Stimulated activated CD8-positive, alpha-beta memory T cell treated with anti-CD3 and anti-CD28 coated beads, Interleukin-12 subunit alpha, Interleukin-12 subunit beta, amount 100 ng/mL, for 4 hours (primary cell): ENCODE measurements around the gene KRTAP22-2.

Experiments
- DNase-seq: peaks from one replicate; pipeline ENCODE4 v3.0.0-alpha.2; 2020; ENCODE audit warnings: low read depth

KRTAP22-2 gene

GRCh38 chr21:30590297-30590696, at the start of gene KRTAP22-2:
Gene KRTAP22-2, minus strand, starts transcription at chr21:30590397.
- DNase-seq, result no peak

GRCh38 chr21:30638686-30639085, 48.5 kb upstream of the KRTAP22-2 start:
- no peak for DNase-seq

DNA sequence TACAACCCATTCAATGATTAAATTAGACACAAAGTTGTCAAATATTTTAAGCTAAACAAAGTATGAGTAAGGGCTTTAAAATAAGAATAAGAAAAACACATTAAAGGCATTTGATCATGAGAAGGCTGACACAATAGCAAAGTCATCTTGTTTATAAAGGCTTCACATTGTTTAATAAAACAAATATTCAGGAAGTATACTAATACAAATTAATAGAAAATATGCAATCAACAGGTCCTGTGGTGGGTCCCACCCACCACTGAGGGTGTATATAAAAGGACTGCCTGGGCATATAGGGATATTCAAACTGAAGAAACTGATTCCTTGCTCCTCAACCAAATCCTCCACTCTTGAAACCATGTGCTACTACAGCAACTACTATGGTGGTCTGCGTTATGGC, 44.7 kb upstream of the KRTAP22-2 start, which contains the start of gene KRTAP20-2:
Gene KRTAP20-2 (plus strand): TSS at position 301 of the 400 bp plus-strand sequence. CDS start 58 bp downstream, at position 359.
- DNase-seq, result no peak

GRCh38 chr21:30629200-30629599, 39.0 kb upstream of the KRTAP22-2 start:
- no peak for DNase-seq

DNA sequence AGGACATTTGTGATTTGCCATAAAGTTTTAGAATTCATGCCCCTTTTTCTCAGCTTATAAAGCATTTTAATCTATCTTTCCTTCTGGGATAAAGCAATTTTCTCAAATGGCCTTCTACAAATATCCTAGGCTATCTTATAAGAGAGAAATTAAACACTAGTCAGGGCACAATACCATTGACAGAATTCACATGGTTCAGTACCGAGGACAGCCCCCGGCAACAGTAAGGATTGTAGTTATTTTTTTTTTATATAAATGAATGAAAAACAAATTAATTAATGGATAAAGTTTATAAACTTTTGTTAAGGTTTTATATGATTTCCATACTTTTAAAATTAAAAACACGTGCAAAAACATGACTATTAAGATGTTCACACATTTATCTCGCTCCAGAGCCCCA, 37.9 kb upstream of the KRTAP22-2 start:
- no peak for DNase-seq

- DNase-seq, result no peak
Observed at GRCh38 chr21:30625449-30626165, 35.4 kb upstream of the KRTAP22-2 start.

GRCh38 chr21:30623362-30623761, 33.2 kb upstream of the KRTAP22-2 start:
- no peak for DNase-seq

- DNase-seq, result no peak
Observed at GRCh38 chr21:30620522-30620921, 30.3 kb upstream of the KRTAP22-2 start, which contains the start of gene KRTAP20-4. Gene KRTAP20-4, plus strand, starts transcription at chr21:30620627.

DNA sequence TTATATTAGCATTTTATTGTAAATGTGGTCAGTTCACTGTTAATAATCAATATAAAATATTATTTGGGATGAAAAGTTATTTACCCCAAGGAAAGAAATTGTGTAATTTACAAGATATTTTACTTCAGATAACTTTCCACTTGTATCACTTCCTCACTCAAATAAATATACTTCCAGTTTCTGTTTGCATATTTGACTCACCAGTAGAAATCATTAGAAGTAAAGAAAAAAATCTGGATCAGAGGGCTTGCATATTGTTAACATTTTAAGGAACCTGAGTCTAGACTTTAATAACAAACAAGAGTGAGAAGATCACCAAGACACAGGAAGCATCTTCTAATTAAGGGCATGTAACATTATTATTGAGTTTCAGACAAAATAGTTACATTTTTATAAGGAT, 29.9 kb upstream of the KRTAP22-2 start:
- DNase-seq, result no peak

DNA sequence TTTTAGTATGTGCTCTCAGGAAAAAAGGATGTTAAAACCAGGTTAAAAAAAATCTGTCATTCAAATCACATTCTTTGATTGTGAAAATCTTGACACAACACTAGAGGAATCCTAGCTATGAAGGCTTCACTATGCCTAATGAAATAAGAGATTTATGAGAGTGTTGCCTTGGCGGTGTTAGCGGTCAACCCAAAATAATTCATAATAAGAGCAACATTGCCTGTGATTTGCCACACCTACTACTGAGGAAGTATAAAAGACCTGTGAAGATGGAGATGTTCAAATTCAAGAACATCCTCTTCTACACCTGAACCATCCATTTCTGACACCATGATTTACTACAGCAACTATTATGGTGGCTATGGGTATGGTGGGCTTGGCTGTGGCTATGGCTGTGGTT, 25.9 kb upstream of the KRTAP22-2 start, which contains the start of gene KRTAP20-1:
Gene KRTAP20-1 (plus strand): TSS at position 301 of the 400 bp plus-strand sequence. CDS start 30 bp downstream, at position 331.
- no peak for DNase-seq

DNA sequence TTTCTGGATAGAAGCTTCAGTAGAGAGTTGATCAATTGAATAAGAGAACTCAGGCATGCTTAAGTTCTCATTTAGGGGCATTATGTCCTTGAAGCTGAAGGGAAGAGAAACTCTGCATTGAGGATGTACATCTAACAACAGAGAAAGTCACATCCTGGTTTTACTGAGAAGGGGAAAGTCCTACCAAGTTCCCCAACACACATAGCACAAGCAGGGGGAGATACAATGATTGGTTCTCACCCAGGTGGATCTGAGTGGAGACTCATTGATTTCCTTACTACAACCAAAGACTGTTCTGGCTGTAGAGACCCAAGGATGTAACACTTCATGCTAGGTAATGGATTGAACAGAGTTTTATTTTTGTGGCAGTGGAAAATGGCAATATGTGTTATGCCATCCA, 25.0 kb upstream of the KRTAP22-2 start:
- no peak for DNase-seq

GRCh38 chr21:30613836-30614235, 23.6 kb upstream of the KRTAP22-2 start, which contains the start of gene KRTAP6-1:
Gene KRTAP6-1, minus strand, starts transcription at chr21:30613930. Its CDS starts 26 bp downstream, at chr21:30613904.
- no peak for DNase-seq

DNA sequence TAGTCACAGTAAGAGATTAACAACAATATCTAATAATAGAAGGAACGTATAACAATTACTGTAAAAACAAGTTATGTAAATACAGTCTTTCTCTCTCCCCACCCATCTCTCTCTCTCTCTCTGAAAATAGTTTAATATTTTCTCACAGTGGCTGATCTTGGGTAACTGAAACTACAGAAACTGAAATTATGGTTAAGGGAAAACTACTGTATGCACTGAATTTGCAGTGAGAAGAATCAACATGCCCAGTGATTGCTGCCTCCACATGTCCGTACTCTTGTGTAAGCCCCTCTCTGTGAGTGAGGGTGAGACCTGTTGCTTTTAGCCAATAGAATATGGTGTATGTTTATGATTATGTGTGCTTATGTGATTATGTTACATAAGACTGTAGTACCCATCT, 21.9 kb upstream of the KRTAP22-2 start:
- DNase-seq, result no peak

DNA sequence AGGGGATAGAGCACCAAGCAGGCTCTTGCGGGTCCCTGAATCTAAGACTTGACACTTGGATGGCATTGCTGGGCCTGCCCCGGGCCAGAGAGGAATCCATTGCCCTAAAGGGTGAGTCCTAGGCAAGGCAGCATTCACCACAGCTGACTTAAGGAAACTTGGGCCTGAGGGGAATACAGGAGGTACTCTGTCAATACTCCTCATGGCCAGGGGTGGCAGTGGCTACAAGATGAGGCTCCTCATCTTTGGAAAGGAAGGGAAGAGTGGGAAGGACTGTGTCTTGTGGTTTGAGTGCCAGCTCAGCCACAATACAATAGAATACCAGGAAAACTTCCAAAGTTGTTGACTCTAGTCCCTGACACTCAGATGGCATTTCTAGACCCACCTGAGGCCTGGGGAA, 15.8 kb upstream of the KRTAP22-2 start:
- DNase-seq, result no peak

DNA sequence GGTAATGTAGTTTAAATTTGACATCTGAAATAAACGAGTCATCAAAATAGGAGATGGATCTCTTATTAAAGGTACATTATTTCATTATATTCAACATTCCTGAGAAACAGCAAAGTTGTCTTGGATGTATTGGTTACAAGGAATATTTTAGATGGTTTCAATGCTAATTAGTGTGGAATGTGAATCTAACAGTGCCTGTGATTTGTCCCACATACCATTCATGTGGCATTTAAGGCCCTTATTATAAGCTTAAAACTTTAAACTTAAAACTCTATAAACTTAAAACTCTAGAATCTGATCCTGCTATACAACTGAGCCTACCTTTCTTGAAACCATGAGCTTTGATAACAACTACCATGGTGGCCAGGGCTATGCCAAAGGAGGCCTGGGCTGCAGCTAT, 10.6 kb upstream of the KRTAP22-2 start, which contains the start of gene KRTAP22-1:
Gene KRTAP22-1 (plus strand): TSS at position 301 of the 400 bp plus-strand sequence.
- no peak for DNase-seq

GRCh38 chr21:30598802-30599201, 8.6 kb upstream of the KRTAP22-2 start, which contains the start of gene KRTAP6-2:
Gene KRTAP6-2, minus strand, starts transcription at chr21:30598902. Its CDS starts 28 bp downstream, at chr21:30598874.
- no peak for DNase-seq

DNA sequence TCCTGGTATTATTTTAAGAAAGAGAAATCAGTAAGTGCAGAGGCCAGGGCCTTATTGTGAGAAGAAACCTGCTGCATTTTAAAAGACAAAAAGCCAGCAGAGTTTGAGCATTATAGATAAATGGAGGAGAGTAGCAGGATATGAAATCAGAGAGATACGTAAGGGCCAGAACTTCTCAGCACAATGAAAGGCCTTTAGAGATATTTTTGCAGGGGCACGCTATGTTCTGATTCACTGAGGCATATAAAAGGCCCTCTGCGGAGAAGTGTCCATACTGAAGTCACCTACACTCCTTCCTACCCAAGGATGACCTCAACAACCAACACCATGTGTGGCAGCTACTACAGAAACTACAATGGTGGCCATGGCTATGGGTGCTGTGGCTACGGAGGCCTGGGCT, 1.9 kb upstream of the KRTAP22-2 start, which contains the start of gene KRTAP6-3:
Gene KRTAP6-3 (plus strand): TSS at position 301 of the 400 bp plus-strand sequence. CDS start 6 bp downstream, at position 307.
- no peak for DNase-seq

GRCh38 chr21:30582870-30583269, 7.3 kb downstream of the KRTAP22-2 start:
- DNase-seq, result no peak

DNA sequence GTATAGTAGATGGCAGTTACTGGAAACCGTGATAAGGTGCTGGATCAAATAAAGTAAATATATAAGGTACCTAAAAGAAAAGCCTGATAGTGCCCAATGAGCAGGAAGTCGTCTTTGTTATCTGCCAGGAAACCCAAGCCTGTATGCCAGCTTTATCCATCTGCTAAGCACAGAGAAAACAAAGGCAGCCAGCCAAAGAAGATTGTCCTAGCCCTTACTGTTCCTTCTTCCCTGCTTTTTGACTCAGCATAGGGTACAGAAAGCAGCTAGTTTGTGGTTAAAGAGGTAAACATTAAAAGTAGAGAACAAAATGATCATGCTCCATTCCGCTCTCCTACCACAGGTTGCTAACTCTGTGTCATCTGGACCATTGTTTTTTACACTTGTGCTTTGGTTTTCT, 10.1 kb downstream of the KRTAP22-2 start:
- no peak for DNase-seq

DNA sequence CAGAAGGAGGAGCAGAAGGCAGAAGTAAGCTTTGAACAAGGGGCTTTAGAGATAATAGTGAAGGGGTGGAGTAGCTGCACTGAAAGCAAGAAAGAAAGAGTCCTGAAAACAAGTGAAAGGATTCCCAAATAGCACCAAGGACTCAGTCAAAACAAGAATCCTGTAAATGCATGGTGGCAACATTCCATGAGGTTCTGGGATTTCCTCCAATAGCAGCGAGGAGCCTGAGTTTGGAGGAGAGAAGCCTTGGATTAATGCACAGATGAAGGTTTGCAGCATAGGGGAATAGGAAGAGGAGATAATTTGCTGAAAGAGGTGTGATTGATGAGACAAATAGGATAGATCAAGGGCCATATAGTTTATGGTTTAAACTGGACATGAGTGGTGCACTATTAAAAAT, 10.9 kb downstream of the KRTAP22-2 start:
- DNase-seq, result no peak

DNA sequence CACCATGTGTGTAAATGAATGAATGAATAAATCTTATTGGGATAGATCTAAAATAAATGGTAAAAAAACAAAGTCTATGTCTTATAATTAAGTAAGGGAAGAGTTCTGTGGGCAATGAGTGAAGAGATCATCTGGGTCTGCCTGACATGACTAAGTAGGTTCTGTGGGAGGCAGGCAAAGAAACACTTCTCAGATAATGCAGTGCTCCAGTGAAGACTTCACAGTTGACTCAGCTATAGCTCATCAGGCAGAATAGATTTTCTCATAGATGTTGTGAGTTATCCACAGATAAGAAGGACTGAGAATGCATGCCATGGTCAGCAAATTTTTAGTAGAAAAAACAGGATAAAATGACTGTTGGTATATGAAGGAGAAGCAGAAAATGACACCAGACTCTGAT, 12.4 kb downstream of the KRTAP22-2 start:
- DNase-seq, result no peak

DNA sequence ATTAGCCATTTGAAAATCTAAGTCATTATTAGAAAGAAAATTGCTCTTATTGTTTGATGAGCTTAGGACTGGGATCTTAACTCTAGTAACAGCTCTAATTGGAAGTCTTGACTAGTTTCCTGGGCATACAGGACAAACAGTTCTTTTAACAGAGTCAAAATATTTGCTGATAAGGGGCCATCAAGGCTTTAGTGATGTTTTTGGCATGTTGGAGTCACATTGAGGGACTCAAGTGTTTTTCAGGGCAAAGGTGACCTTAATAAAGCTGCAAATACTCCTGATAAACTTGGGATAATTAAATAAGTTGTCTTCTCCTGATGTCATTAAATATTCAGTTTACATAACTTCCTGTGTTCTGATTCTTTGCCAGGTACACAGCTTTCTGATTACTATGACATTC, 22.6 kb downstream of the KRTAP22-2 start:
- no peak for DNase-seq

GRCh38 chr21:30563630-30564029, 26.6 kb downstream of the KRTAP22-2 start:
- DNase-seq, result no peak
